DND-41 (cell line): ENCODE data around the gene MAP6.

Source experiments
- ATAC-seq: fragments of 200-7000 bp; cut with Tn5 transposase; 3 replicates; pipeline ENCODE4 v1.9.1; 2021; ENCODE audit warnings: low read depth; ENCODE audit not compliant: insufficient read depth
- DNase-seq: peaks from one replicate; pipeline ENCODE4 v3.0.0-alpha.2; 2020
- H2AFZ ChIP-seq: 2 replicates; pipeline ENCODE4 v1.6.0; 2012; ENCODE audit warnings: low read depth, low read length
- H3K27ac ChIP-seq: 2 replicates; pipeline ENCODE4 v1.5.1; 2012; ENCODE audit warnings: low read length, inconsistent platforms
- H3K27me3 ChIP-seq: fragments of 200-600 bp; sonication (generic); 2 replicates; pipeline ENCODE4 v1.6.0; 2012; ENCODE audit warnings: low read length, mild to moderate bottlenecking, inconsistent platforms; ENCODE audit not compliant: insufficient read depth, poor library complexity
- H3K36me3 ChIP-seq: 2 replicates; pipeline ENCODE4 v1.5.1; 2012; ENCODE audit warnings: low read length, inconsistent platforms; ENCODE audit not compliant: insufficient read depth
- H3K4me1 ChIP-seq: 2 replicates; pipeline ENCODE4 v1.5.1; 2012; ENCODE audit warnings: mild to moderate bottlenecking, low read length; ENCODE audit not compliant: insufficient read depth
- H3K4me2 ChIP-seq: 2 replicates; pipeline ENCODE4 v1.6.0; 2012; ENCODE audit warnings: mild to moderate bottlenecking, moderate library complexity, low read length, inconsistent platforms; ENCODE audit not compliant: insufficient read depth
- H3K4me3 ChIP-seq, 2 experiments: fragments of 200-600 bp in 1 of 2; shearing (Covaris generic) in 1 of 2; 2 replicates each; pipeline ENCODE4 v1.5.1; 2012 to 2016; ENCODE audit warnings: inconsistent platforms in 2 of 2, low read length in 2 of 2, mild to moderate bottlenecking in 2 of 2, low read depth in 1 of 2, moderate library complexity in 1 of 2
- H3K79me2 ChIP-seq: 2 replicates; pipeline ENCODE4 v1.6.0; 2012; ENCODE audit warnings: low read length, inconsistent platforms; ENCODE audit not compliant: insufficient read depth
- H3K9ac ChIP-seq: 2 replicates; pipeline ENCODE4 v1.6.0; 2012; ENCODE audit warnings: low read depth, mild to moderate bottlenecking, inconsistent platforms, low read length, moderate library complexity
- H3K9me3 ChIP-seq: 2 replicates; pipeline ENCODE4 v1.5.1; 2012; ENCODE audit warnings: low read length, moderate library complexity, mild to moderate bottlenecking, inconsistent platforms; ENCODE audit not compliant: insufficient read depth, severe bottlenecking
- H4K20me1 ChIP-seq: 2 replicates; pipeline ENCODE4 v1.6.0; 2012; ENCODE audit warnings: low read length; ENCODE audit not compliant: insufficient read depth
- CTCF ChIP-seq: IDR thresholded peaks from 2 replicates; pipeline ENCODE4 v1.5.1; 2012; ENCODE audit warnings: borderline replicate concordance, low read length, moderate library complexity, mild to moderate bottlenecking; ENCODE audit not compliant: poor library complexity, severe bottlenecking; ENCODE audit errors: extremely low read depth
- EZH2 ChIP-seq: IDR thresholded peaks from 3 replicates; pipeline ENCODE4 v1.6.1; 2012; ENCODE audit warnings: borderline replicate concordance, low read depth, mild to moderate bottlenecking, moderate library complexity, low read length, inconsistent platforms; ENCODE audit not compliant: severe bottlenecking

MAP6 gene

DNA sequence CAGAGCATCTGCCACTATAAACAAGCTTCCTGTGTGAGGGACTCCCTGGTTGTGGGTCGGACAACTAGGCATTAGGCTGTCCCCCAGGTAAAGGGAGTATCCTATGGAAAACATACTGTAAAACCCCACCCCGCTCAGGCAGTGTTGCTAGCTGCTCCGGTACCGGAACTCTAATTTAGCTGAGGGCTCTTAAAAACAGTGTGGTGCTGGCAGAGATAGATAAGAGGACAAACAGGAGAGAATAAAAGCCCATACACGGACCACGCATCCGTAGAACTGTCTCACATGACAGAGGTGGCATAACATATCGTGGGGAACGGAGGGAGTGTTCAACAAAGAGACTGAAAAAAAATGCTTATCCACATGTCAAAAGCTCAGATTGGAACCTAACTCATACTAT, 45.4 kb upstream of the MAP6 start:
- H3K4me3 ChIP-seq, result no peak overlapping the region
- ATAC-seq (no peak), DNase-seq (no peak)
- TF ChIP-seq EZH2 (no peak), CTCF (no peak)
- no peaks in the 10 kb centered on the region for H3K36me3 ChIP-seq
- H3K27ac ChIP-seq, result no peak overlapping the region
- no peaks in the 10 kb centered on the region for H3K79me2 ChIP-seq
- H3K9ac ChIP-seq, result no peak overlapping the region
- peaks cover 14% of the 10 kb centered on the region for H3K27me3 ChIP-seq
- H3K9me3 ChIP-seq, result no peaks in the 10 kb centered on the region
- H3K4me1 ChIP-seq, result no peaks in the 10 kb centered on the region
- no peaks in the 10 kb centered on the region for H4K20me1 ChIP-seq
- H2AFZ ChIP-seq, result no peak overlapping the region
- no peak overlapping the region for H3K4me2 ChIP-seq

- no peak overlapping the region for H3K27ac ChIP-seq
- H3K79me2 ChIP-seq, result no peaks in the 10 kb centered on the region
- H2AFZ ChIP-seq, result no peak overlapping the region
- H3K4me2 ChIP-seq, result no peak overlapping the region
- no peaks in the 10 kb centered on the region for H3K27me3 ChIP-seq
- no peaks in the 10 kb centered on the region for H3K9me3 ChIP-seq
- TF ChIP-seq CTCF (peak; percentile 94), EZH2 (no peak)
- DNase-seq, result peak; percentile 57
- no peaks in the 10 kb centered on the region for H4K20me1 ChIP-seq
- H3K36me3 ChIP-seq, result no peaks in the 10 kb centered on the region
- no peak overlapping the region for H3K9ac ChIP-seq
- no peak overlapping the region for H3K4me3 ChIP-seq
- peak; percentile 99 for ATAC-seq
- no peaks in the 10 kb centered on the region for H3K4me1 ChIP-seq
These were observed 37.5 kb upstream of the MAP6 start for GRCh38 chr11:75706260-75706729.

- ATAC-seq, result no peak
- Histone ChIP-seq H3K4me2 (no peak overlapping the region), H3K36me3 (no peaks in the 10 kb centered on the region), H3K27ac (no peak overlapping the region), H3K27me3 (no peaks in the 10 kb centered on the region), H3K4me1 (no peaks in the 10 kb centered on the region), H3K79me2 (no peaks in the 10 kb centered on the region), H3K9me3 (no peaks in the 10 kb centered on the region), H4K20me1 (no peaks in the 10 kb centered on the region), H2AFZ (no peak overlapping the region), H3K4me3 (no peak overlapping the region), H3K9ac (no peak overlapping the region)
- TF ChIP-seq CTCF (no peak), EZH2 (no peak)
- no peak for DNase-seq
These were observed 36.7 kb upstream of the MAP6 start for GRCh38 chr11:75705541-75705940.
